Neural progenitor cell (in vitro differentiated cells): ENCODE results near the gene RIPOR3.

ENCODE experiments used
- CTCF ChIP-seq: fragments of 200-600 bp; sonication (generic); IDR thresholded peaks from 2 replicates; pipeline ENCODE4 v1.5.1; 2017; ENCODE audit warnings: antibody characterized with exemption, mild to moderate bottlenecking
- EZH2phosphoT487 ChIP-seq: fragments of 200-600 bp; sonication (generic); IDR thresholded peaks from 2 replicates; pipeline ENCODE4 v1.6.1; 2017; ENCODE audit warnings: antibody characterized with exemption

GRCh38 chr20:50593005-50593335, 98.4 kb downstream of the RIPOR3 start:
- TF ChIP-seq CTCF = no peak
- no peak for TF ChIP-seq EZH2phosphoT487
